Activated T-cell treated with anti-CD3 and anti-CD28 coated beads for 48 hours (primary cell): ENCODE results near the gene ATG2B.
"Not testable (repeated sequence)": the region's sequence is repeated elsewhere in the genome, so short reads cannot be mapped to it uniquely, and the experiment has no call there.

ENCODE experiments used
- DNase-seq: peaks from one replicate; pipeline ENCODE4 v3.0.0-alpha.2; 2020; ENCODE audit warnings: low read depth

Gene ATG2B

DNA sequence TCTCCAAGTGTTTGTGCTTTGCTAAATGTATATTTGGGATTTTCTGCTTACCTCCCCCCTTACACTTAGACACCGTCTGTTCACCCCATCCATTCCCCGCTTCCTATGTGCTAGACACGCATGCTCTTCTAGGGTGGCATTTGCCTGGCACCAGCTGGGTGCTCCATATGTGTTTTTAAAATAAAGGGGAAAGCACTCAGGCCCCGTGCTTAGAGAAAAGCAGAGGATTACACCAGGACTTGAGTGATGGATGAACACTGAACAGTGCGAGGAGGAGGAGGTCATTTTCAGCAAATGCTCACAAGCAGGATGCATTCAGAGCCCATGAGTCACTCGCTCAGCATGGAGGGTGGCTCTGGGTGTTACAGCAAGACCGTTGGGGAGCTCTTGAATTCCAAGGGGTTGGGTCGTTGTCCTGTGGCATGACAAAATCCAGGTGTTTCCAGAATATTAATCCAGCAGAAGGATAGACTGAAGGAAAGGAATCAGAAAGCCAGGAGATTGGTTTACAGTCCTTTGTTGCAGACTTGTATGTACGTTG is 110.1 kb downstream of the ATG2B start:
- no peak for DNase-seq

DNA sequence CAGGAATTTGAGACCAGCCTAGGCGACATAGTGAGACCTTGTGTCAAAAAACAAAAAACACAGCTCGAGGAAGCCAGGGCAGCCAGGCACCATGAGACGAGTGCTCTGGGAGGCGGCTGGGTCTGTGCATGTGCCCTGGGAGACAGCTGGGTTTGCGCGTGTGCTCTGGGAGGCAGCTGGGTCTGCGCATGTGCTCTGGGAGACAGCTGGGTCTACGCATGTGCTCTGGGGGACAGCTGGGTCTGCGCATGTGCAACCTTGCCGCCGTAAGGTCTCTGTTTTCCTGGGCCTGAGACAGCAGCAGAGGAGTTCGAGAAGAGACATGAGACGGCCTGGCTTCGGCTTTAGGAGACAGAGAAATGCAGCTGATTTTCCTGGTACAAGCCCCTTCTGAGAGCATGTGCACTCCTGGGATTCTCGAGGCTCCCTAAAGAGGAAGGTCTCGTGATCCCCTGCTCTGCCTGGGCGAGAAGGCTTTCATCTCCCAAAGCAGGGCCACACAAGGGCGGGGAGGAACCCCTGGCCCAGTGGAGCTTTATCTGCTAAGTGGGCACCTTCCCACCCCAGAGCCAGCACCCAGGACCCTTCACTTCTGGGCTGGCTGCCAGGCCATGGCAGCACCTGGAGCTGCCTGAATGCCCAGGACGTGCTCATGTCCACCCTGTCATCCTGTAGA is 110.7 kb downstream of the ATG2B start:
- no peak for DNase-seq

DNA sequence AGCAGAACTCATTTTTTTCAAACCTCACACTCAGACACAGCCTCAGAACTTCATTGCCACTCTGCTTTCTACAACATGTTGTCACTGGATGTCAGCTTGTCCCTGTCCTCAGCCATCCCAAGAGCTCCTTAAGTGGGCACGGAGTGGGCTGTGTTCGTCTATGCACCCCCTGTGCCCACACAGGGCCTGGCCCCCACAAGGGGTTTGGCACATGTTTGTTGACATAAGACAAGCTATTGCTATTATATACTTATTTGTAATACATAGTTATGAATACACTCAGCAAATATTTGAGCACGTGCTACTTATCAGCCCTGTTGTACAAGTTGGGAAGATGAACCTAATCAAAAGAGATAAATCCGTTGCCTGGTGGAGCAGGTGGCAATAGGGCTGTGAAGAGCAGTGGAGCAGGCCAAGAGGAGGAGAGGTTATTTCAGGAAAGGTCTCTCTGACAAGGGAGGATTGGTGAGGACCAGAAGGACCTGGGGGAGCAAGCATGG is 111.4 kb downstream of the ATG2B start:
- no peak for DNase-seq

DNA sequence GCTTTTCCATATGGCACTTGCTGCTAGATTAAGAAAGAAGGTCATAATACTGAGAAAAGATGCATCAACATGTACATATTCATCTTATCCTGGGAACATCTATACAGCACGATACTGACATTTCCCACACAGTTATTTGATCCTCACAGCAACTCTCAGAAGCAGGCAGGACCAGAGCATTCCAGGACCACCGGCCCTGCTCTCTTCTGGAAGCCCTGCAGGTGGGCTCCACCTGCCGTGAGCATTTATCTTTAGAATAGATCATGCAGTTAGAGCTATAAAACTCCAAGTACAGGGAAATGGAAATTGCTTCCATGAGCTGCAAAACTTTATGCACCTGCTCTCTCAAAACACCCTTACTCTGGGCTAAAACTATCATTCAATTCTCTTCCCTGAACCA is 112.7 kb downstream of the ATG2B start:
- DNase-seq = no peak

DNA sequence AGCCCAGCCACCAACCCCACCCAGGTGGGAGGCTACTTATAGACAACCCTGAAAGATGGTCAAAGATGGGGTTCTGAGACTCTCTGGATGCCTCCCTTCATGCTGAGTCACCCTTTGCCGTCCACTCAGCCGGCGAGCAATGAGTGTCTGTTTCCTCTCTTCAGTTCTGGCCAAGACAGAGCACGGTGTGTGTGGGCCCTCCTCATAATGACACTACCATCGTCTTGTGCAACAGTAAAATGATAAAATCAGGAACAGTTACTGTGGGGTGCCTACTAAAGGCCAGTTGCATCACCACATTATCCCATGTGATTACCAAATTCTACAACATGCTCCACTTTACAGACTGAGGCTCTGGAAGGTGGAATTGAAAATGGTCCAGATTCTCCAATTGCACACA is 114.1 kb downstream of the ATG2B start:
- no peak for DNase-seq

DNA sequence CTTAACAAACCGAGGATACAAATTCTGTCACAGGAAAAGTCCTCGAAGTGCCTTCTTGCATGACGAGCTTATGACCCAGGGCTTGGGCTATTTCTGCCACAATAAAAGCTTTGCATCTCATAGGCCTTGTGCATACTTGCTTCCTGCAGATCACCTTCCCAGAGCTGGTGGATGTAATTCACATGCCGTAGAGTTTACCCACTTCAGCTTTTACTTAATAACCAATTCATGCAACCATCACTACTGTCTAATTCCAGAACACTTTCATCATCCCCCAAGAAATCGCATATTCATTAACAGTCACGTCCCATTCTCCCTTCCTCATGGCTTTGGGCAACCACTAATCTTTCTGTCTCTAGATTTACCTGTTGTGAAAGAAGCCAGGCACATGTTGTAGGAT is 116.1 kb downstream of the ATG2B start:
- no peak for DNase-seq

DNA sequence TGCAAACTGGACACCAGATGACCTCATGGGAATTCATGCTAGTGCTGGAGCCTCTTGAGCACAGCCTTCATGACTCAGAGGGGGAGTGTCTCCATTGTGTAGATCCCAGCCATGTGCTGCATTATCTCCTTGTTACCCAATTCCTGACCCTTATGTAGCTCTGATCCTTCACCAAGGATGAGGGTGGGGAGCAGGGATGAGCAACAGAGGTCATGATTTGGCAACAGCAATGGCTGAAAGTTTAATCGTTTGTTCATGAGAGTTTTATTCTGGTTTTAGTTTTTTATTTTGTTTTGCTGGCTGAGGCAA is 116.6 kb downstream of the ATG2B start:
- DNase-seq = no peak

DNA sequence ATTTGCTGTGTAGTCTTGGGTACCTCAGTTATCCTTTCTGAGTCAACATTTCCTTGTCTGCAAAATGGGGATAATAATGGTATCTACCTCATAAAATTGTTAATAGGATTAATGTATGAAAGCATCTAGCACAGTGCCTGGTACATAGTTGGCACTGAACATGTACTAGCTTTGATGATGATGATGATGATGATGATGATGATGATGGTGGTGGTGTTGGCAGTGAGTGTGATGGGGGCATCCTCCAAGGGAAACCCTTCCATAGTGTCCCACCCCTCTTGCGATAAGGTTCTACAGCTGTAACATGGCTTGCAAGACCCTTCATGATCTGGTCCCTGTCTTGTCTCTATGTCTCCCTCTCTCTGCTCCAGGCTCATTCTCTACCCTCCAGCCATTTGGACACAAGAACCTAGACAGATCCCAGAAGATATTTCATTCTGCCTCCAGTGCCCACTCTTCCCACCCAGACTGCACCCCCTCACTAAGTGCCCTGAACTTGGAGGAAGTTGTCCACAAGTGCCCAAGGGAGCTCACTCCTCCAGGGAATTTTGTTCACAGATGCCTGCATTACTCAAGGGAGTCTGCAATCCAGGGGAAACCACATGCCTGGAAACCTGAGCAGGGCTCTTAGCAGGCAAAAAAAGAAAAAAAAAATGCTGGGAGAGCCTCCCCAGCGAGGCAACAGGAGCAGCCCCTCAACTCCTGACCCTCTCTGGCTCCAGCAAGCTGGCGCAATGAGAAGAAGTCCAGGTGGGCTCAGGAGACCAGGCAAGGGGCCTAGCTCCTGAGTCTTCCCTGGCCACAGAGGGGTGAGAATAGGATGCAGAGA is 117.2 kb downstream of the ATG2B start:
- DNase-seq = no peak

DNA sequence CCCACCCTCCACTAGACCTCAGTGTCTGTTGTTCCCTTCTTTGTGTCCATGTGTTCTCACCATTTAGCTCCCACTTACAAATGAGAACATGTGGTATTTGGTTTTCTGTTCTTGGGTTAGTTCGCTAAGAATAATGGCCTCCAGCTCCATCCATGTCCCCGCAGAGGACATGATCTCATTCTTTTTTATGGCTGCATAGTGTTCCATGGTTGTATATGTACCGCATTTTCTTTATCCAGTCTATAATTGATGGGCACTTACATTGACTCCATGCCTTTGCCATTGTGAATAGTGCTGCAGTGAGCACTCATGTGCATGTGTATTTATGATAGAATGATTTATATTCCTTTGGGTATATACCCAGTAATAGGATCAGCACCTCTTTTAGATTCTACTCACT is 118.1 kb downstream of the ATG2B start:
- DNase-seq = not testable (repeated sequence)

DNA sequence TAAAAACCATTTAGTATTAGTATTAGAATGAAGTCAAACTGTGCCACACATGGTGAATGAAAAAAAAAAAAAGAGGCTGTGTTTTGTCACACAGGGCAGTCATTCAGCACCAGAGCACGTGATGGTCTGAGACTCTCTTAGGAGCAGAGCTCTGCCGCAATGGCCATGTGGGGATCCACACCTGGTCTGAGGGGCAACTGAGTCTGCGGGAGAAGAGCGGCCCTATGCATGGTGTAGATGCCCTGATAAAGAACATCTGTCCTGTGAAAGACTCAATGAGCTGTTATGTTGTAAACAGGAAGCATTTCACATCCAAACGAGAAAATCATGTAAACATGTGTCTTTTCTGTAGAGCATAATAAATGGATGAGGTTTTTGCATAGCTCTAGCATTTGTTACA is 119.4 kb downstream of the ATG2B start:
- DNase-seq = no peak

DNA sequence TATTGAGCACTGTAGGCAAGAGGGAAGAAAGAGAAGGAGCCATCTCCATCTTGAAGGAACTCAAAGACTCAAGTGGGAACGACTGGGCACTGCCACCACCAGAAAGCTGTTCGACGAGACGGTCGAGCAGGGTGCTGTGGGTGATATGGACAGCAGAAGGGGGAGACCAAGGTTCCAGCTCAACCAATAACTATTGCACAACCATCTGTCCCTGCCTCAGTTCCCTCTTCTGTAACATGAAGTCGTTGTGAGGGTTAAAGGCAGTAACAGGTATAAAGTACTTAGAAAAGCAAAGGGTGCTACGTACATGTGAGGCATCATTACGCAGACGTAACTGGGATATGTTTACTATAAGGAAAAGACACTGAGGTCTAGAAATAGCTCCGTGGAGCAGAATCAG is 121.0 kb downstream of the ATG2B start:
- no peak for DNase-seq

DNA sequence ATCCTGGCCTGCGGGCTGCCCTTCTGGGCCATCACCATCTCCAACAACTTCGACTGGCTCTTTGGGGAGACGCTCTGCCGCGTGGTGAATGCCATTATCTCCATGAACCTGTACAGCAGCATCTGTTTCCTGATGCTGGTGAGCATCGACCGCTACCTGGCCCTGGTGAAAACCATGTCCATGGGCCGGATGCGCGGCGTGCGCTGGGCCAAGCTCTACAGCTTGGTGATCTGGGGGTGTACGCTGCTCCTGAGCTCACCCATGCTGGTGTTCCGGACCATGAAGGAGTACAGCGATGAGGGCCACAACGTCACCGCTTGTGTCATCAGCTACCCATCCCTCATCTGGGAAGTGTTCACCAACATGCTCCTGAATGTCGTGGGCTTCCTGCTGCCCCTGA is 122.5 kb downstream of the ATG2B start:
- DNase-seq = no peak

DNA sequence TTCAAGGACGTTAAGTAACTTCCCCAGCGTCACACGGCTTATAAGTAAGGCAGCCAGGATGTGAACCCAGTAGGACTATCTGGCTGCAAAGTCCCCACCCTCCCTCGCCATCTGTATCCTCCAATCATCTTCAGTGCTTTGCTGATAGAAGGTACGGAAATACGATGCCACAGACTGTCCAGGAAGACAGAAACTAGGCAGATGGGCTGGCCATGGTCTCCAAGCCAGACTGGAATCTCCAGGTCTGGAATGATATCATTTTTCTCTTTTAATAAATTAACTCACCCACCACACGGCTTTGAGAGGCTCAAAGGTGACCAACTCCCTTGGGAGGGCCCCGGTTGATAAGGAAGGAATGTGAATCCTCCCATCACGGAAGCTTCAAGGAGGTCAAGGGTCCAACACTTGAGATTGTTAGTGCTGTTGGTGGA is 123.4 kb downstream of the ATG2B start:
- DNase-seq = no peak

DNA sequence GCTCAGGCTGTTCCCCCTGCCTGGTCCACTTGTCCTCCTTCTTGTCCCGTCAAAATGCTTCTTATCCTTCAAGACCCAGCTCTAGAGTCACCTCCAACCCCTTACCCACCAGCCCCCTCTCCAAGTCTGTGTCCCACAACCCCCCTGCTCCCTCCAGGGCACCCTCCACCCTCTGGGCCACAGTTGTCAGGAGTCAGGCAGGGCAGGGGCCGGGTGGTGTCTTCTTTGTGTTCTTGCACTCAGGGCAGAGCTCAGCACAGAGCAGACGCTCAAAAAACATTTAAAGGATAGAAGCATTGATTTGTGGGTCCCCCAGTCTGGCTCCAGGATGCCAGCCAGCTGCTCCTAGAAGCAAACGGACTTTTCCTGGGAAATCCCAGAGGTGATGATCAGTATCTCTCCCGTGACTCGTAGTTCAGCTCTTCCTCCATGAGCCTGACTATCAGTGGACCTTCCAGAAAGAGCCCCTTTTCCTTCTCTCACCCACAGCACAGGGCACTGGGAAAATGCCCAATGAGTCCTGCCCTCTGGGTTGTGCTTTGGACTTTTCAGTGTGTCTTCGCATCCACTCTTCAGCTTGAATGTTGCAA is 124.4 kb downstream of the ATG2B start:
- DNase-seq = no peak

DNA sequence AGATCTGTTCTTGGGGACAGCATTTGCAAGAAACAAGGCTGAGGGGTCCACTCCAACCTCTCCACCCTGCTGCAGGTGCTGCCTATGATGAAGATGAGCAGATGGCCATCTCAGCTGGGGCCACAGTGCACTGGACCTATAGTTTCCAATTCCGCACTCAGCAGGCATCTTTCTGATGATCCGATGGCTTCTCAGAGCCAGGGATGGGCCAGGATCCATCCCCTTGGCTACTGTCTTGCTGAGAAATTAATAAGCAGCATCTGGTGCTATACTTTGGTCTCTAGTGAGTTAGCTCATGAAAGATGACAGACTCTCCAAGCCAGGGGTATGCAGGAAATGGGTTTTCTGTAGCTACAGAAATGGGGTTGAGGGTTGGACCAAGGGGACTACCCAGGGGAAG is 125.5 kb downstream of the ATG2B start:
- DNase-seq = no peak

DNA sequence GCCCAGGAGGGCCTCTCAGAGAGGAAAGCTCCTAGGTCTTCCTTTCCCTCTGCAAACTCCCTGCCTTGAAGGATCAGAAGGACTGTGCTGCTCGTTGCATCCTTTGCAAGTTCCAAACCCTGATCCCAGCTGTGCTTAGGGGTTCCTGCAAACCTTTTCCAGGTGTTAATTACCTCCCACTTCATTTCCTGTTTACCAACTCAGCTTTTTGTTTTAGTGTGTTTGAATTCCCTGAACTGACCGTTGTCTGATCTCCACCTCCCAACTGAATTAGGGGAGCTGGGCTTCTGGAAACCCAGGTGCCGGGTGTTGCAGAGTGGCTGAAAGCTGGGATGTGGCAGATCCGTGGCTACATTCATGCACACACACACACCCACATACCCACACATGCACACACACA is 127.7 kb downstream of the ATG2B start:
- no peak for DNase-seq

DNA sequence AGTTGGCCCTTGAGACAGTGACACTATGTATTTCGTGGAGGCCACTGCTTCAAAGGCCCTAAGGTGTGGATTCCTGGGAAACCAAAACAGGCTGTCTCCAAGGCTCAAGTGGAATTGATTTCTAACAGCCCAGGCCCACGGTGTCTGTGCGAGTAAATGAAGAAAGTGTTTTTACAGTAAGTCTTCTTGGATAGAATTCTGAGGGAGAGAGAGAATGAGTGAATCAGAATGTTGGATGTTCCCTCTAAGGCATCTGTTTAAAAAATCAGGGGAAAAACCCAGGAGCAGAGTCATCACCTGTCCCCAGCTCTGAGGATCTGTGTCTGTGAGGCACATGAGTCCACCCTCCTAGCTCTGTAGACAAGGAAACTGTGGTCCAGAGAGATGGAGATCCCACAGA is 129.5 kb downstream of the ATG2B start:
- no peak for DNase-seq

DNA sequence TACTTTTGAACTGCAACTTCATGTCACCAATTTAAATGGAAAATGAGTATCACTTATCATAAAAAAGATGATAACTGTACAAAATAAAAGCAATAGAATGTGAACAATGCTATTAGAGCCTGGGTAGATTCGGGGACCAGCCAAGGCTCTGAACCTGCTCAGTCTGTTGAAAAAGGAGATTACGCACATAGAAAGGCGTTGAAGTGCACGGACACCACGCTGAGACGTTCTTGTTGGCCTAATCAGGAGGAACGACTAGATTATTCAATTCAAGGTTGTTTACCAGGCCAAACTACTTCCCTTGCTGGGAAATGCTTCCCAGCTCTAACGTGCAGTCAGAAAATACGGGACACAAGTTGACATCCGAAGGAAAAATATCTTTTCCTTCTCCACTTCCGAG is 130.6 kb downstream of the ATG2B start:
- no peak for DNase-seq

DNA sequence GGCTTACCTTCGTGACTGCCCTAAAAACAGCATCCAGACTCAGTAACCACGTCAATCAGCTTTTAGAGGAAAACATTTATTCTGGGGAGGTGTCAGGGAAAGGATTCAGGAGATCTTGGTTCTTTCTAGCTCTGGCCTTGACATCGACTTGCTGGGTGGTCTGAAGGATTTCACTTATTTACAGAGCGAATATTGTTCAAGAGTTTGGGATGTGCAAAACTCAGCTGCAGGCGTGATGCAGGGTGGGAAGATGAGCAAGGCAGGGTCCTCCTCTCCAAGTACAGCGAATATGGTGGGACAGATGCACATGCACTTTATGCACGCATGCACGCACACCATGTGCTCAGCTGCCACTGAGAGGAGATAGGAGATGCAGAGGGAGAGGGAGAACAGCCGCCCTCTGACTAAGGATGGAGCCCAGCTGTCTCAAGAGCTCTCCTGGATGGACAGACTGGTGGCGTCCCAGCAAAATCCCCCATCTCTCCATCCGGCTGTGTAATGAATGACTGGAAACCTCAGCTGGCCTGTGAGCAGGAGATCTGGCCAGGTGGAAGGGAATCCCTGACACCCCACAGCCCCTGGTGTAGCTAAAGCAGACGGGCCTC is 131.5 kb downstream of the ATG2B start:
- no peak for DNase-seq

DNA sequence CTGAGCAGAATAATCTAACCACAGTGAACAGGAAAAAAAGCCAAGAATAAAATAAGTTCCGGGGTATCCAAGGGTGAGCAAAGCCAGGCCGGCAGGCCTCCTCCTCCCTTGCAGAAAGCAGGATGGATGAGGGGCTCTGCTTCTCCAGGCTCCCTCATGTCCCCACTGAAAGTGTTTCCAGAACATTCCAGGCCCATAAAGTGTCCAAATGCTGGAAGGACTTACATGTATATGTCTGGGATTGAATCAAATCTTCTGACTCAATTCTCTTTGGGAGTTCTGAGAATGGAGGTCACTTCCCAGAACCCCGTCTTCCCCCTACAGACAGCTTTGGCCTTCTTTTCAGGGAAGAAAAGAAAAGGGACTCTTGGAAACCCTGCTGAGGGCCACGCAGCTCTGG is 132.1 kb downstream of the ATG2B start:
- DNase-seq = no peak

DNA sequence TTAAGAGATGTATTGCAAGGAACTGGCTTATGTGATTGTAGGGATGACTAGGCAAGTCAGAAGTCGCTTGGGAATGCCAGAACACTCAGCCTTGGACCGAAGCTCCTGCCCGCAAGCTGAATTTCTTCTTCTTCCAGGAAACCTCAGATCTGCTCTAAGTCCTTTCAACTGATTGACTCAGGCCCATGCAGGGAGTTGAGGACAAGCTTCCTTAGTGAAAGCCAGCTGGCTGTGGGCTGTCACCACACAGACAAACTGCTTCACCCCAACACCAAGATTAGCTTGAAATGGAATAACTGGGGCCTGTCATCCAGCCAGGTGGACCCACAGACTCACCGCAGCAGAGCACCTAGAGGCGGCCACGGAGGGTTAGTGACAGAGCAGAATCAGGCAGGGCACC is 133.8 kb downstream of the ATG2B start:
- no peak for DNase-seq
